K562 (cell line): ENCODE results near the gene RNF19B. TPM values are rescaled to one million over a fixed set of nuclear protein-coding genes. Genes with fewer than 3 reads are reported as not detected.

Experiments
- CCAR2 ChIP-seq: fragments of 200-400 bp; formaldehyde crosslinking; IDR thresholded peaks from 2 replicates; pipeline ENCODE4 v1.6.1; 2017; ENCODE audit warnings: mild to moderate bottlenecking, low read depth, low read length
- CEBPG ChIP-seq, 3 experiments: fragments of 200-800 bp in 1 of 3; sonication (Bioruptor generic) in 1 of 3; sonication (generic) in 1 of 3; formaldehyde crosslinking in 1 of 3; IDR thresholded peaks in 2 of 3; conservative IDR thresholded peaks in 1 of 3; 2 replicates each; pipeline versions ENCODE4 v1.6.1 to v1.8.0; 2016 to 2022; ENCODE audit warnings: missing compliant biosample characterization in 2 of 3, missing genetic modification characterization in 2 of 3, mild to moderate bottlenecking in 1 of 3, missing genetic modification reagents in 1 of 3
- ERF ChIP-seq: fragments of 450-650 bp; formaldehyde crosslinking; IDR thresholded peaks from 2 replicates; pipeline ENCODE4 v1.4.0; 2020; ENCODE audit warnings: mild to moderate bottlenecking, mixed read lengths
- IFI16 ChIP-seq: fragments of 250-450 bp; sonication (Bioruptor Pico); IDR thresholded peaks from 2 replicates; pipeline ENCODE4 v2.1.2; 2022; ENCODE audit warnings: mild to moderate bottlenecking, inconsistent platforms
- ILF3 ChIP-seq: fragments of 450-650 bp; IDR thresholded peaks from 2 replicates; pipeline ENCODE4 v1.6.1; 2018; ENCODE audit warnings: antibody characterized with exemption, mild to moderate bottlenecking, moderate library complexity, borderline replicate concordance
- IRF2 ChIP-seq: sonication (generic); formaldehyde crosslinking; IDR thresholded peaks from 2 replicates; pipeline ENCODE4 v1.8.1; 2022; ENCODE audit warnings: mild to moderate bottlenecking, missing genetic modification reagents
- NR1H2 ChIP-seq: sonication (generic); formaldehyde crosslinking; IDR thresholded peaks from 2 replicates; pipeline ENCODE4 v1.4.0; 2020; ENCODE audit warnings: mild to moderate bottlenecking, missing genetic modification reagents
- NR2C1 ChIP-seq, 2 experiments: fragments of 450-650 bp; IDR thresholded peaks; 2 replicates each; pipeline ENCODE4 v1.6.1; 2017; ENCODE audit warnings: mild to moderate bottlenecking in 2 of 2, antibody characterized with exemption in 1 of 2, inconsistent platforms in 1 of 2, missing compliant biosample characterization in 1 of 2, missing genetic modification characterization in 1 of 2
- PHF20 ChIP-seq: fragments of 450-650 bp; IDR thresholded peaks from 2 replicates; pipeline ENCODE4 v1.6.1; 2018; ENCODE audit not compliant: partially characterized antibody
- PML ChIP-seq: IDR thresholded peaks from 2 replicates; pipeline ENCODE4 v1.6.1; 2012; ENCODE audit warnings: low read length, inconsistent platforms
- RUNX1 ChIP-seq: sonication (generic); IDR thresholded peaks from 2 replicates; pipeline ENCODE4 v1.6.1; 2016; ENCODE audit warnings: antibody characterized with exemption, low read depth
- SMAD2 ChIP-seq: fragments of 150-350 bp; IDR thresholded peaks from 2 replicates; pipeline ENCODE4 v1.6.1; 2014; ENCODE audit warnings: low read depth, mild to moderate bottlenecking, low read length
- ZKSCAN3 ChIP-seq: fragments of 250-450 bp; sonication (Bioruptor Pico); IDR thresholded peaks from 2 replicates; pipeline ENCODE4 v1.4.0; 2020
- ZNF197 ChIP-seq: fragments of 200-800 bp; sonication (Bioruptor generic); IDR thresholded peaks from 2 replicates; pipeline ENCODE4 v1.6.1; 2016; ENCODE audit warnings: low read depth, missing genetic modification characterization, missing compliant biosample characterization
- ZNF408 ChIP-seq: fragments of 250-450 bp; sonication (Bioruptor Pico); IDR thresholded peaks from 2 replicates; pipeline ENCODE4 v1.4.0; 2020; ENCODE audit warnings: low read depth, mild to moderate bottlenecking, moderate library complexity
- ZNF76 ChIP-seq: fragments of 250-450 bp; sonication (Bioruptor Pico); IDR thresholded peaks from 2 replicates; pipeline ENCODE4 v1.4.0; 2020; ENCODE audit warnings: mild to moderate bottlenecking, moderate library complexity, borderline replicate concordance
- ZNF77 ChIP-seq: fragments of 250-450 bp; sonication (Bioruptor Pico); IDR thresholded peaks from 2 replicates; pipeline ENCODE4 v1.5.0; 2020
- ZNF79 ChIP-seq: fragments of 250-450 bp; sonication (Bioruptor Pico); IDR thresholded peaks from 2 replicates; pipeline ENCODE4 v1.4.0; 2020; ENCODE audit warnings: low read depth, mild to moderate bottlenecking, moderate library complexity
- ZZZ3 ChIP-seq: fragments of 450-650 bp; IDR thresholded peaks from 2 replicates; pipeline ENCODE4 v1.6.1; 2016; ENCODE audit warnings: antibody characterized with exemption, mild to moderate bottlenecking, moderate library complexity
- polyA plus RNA-seq, 8 experiments: library from polyadenylated mRNA; depleted of rRNA in 4 of 8; stranded (reverse) in 5 of 8; unstranded in 3 of 8; fragments of >200 nt; fragmentation: Nextera tagmentation in 2 of 8; fragmentation: Illumina TruSeq in 1 of 8; extraction: Ambion mirVana in 2 of 8; extraction: Trizol in 1 of 8; gene quantifications; 2 replicates each; pipeline versions ENCODE4 v1.2.1 to v1.2.3, GENCODE V29; 2011 to 2014; ENCODE audit warnings: inconsistent platforms in 1 of 8, missing spikeins in 1 of 8
- total RNA-seq, 7 experiments: library from RNA; depleted of rRNA in 6 of 7; stranded (reverse); fragments of >200 nt in 6 of 7; fragmentation: Illumina TruSeq in 2 of 7; extraction: Trizol in 2 of 7; gene quantifications; 2 replicates each; pipeline versions ENCODE4 v1.2.1 to v1.2.3, GENCODE V29; 2011 to 2021; ENCODE audit warnings: low replicate concordance in 1 of 7
- TF ChIP-seq, protein P1 (sequence below): fragments of 450-650 bp; formaldehyde crosslinking; conservative IDR thresholded peaks from 2 replicates; pipeline ENCODE4 v1.4.0; 2022; ENCODE audit warnings: mild to moderate bottlenecking, missing genetic modification characterization
- TF ChIP-seq, protein P2 (sequence below): fragments of 250-450 bp; sonication (Bioruptor Pico); IDR thresholded peaks from 2 replicates; pipeline ENCODE4 v1.8.0; 2021; ENCODE audit warnings: moderate library complexity, mild to moderate bottlenecking, inconsistent platforms
- TF ChIP-seq, protein P3 (sequence below): sonication (generic); formaldehyde crosslinking; IDR thresholded peaks from 2 replicates; pipeline ENCODE4 v1.9.0; 2022; ENCODE audit warnings: mild to moderate bottlenecking, missing genetic modification reagents
- TF ChIP-seq, protein P4 (sequence below): IDR thresholded peaks from 3 replicates; pipeline ENCODE4 v1.6.1; 2011; ENCODE audit warnings: borderline replicate concordance, mild to moderate bottlenecking; ENCODE audit not compliant: insufficient read length, insufficient read depth
- TF ChIP-seq, protein P5 (sequence below), 3 experiments: fragments of 200-800 bp in 1 of 3; sonication (Bioruptor generic) in 1 of 3; sonication (generic) in 1 of 3; formaldehyde crosslinking in 1 of 3; IDR thresholded peaks; 2 replicates each; pipeline versions ENCODE4 v1.6.1 to v1.8.0; 2016 to 2022; ENCODE audit warnings: mild to moderate bottlenecking in 2 of 3, missing compliant biosample characterization in 2 of 3, missing genetic modification characterization in 2 of 3, missing genetic modification reagents in 1 of 3

Gene RNF19B
- total and polyA plus RNA-seq, 9 of the 15 experiments (the other 6 are each of a cell fraction or from before 2014, with no cell fraction given), result 2.6 to 14.9 (median 10.1) TPM

DNA sequence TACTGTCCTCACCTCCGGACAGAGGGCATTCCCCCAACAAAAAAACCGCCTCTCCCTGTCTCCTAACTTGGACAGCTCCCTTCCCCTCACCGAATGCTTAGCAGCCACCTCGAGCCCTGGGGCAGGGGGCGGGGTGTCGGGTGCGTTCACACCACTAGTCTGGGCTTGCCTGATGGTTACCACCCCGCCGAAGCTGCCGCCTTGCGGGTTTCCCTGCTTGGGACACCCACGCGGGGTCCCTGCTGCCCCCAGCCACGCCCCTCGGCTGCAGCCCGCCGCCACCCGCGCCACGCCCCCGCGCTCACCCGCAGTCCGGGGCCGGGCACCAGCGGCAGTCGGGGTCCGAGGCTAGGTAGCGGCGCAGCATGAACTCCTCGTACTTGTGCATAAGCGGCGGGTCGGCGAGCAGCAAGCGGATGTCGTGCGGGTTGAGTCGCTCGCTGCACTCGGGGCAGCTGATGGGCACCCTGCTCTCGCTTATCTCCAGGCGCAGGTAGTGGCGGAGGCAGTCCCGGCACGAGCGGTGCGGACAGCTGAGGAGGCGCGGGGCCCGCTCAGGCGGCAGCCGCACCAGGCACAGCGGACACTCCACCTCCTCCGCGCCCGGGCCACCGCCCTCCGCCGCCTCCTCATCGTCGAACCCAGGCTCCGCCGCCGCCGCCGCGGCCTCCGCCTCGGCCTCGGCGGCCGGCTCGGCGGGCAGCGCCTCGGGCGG, 706 bp downstream of the RNF19B start (continued):
- TF ChIP-seq, protein P1, sequence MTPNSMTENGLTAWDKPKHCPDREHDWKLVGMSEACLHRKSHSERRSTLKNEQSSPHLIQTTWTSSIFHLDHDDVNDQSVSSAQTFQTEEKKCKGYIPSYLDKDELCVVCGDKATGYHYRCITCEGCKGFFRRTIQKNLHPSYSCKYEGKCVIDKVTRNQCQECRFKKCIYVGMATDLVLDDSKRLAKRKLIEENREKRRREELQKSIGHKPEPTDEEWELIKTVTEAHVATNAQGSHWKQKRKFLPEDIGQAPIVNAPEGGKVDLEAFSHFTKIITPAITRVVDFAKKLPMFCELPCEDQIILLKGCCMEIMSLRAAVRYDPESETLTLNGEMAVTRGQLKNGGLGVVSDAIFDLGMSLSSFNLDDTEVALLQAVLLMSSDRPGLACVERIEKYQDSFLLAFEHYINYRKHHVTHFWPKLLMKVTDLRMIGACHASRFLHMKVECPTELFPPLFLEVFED (CRISPR knock-in tag), result no peak
- TF ChIP-seq ZNF197 (no peak), CCAR2 (no peak), ERF (CRISPR knock-in tag) (peak; percentile 51), PHF20 (peak; percentile 38), ZNF77 (CRISPR knock-in tag) (no peak), ZZZ3 (no peak), ZKSCAN3 (no peak), NR2C1 (IDR thresholded peaks at IDR 0.05) (no peak), NR2C1 (tag; IDR thresholded peaks at IDR 0.05) (no peak), PML (no peak), SMAD2 (no peak), RUNX1 (no peak), ZNF408 (CRISPR knock-in tag) (no peak), NR1H2 (CRISPR knock-in tag) (peak; percentile 23; the same call in 1 of the 2 replicates), IRF2 (CRISPR knock-in tag) (peak; percentile 88), ZNF79 (CRISPR knock-in tag) (no peak), ZNF76 (CRISPR knock-in tag) (no peak), IFI16 (no peak), CEBPG (CRISPR knock-in tag; IDR thresholded peaks at IDR 0.05) (no peak), CEBPG (tag; conservative IDR thresholded peaks at IDR 0.05 in 1 of 2, IDR thresholded peaks at IDR 0.05 in 1 of 2) (no peak), ILF3 (no peak; the same call in 1 of the 2 replicates)
- TF ChIP-seq, protein P2, sequence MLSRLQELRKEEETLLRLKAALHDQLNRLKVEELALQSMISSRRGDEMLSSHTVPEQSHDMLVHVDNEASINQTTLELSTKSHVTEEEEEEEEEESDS, result no peak
- TF ChIP-seq, protein P3, sequence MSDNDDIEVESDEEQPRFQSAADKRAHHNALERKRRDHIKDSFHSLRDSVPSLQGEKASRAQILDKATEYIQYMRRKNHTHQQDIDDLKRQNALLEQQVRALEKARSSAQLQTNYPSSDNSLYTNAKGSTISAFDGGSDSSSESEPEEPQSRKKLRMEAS (CRISPR knock-in tag), result peak; percentile 42
- TF ChIP-seq, protein P4, sequence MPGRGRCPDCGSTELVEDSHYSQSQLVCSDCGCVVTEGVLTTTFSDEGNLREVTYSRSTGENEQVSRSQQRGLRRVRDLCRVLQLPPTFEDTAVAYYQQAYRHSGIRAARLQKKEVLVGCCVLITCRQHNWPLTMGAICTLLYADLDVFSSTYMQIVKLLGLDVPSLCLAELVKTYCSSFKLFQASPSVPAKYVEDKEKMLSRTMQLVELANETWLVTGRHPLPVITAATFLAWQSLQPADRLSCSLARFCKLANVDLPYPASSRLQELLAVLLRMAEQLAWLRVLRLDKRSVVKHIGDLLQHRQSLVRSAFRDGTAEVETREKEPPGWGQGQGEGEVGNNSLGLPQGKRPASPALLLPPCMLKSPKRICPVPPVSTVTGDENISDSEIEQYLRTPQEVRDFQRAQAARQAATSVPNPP, result no peak
- TF ChIP-seq, protein P5, sequence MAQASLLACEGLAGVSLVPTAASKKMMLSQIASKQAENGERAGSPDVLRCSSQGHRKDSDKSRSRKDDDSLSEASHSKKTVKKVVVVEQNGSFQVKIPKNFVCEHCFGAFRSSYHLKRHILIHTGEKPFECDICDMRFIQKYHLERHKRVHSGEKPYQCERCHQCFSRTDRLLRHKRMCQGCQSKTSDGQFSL (CRISPR knock-in tag; IDR thresholded peaks at IDR 0.05), result peak; percentile 56
- TF ChIP-seq, protein P5 (tag; IDR thresholded peaks at IDR 0.05), result no peak
